Fibroblast of peridontal ligament (primary cell): Measurements from ENCODE around the gene TANGO2.

Experiments used
- DNase-seq: peaks from one replicate; pipeline ENCODE4 v3.0.0-alpha.2; 2010; ENCODE audit errors: extremely low read depth

Gene TANGO2

GRCh38 chr22:20020533-20021195 lies at the start of gene TANGO2:
Gene TANGO2 (plus strand): TSS chr22:20021110. CDS start chr22:20036799, 15,689 bp downstream.
- peak; percentile 76 for DNase-seq

DNA sequence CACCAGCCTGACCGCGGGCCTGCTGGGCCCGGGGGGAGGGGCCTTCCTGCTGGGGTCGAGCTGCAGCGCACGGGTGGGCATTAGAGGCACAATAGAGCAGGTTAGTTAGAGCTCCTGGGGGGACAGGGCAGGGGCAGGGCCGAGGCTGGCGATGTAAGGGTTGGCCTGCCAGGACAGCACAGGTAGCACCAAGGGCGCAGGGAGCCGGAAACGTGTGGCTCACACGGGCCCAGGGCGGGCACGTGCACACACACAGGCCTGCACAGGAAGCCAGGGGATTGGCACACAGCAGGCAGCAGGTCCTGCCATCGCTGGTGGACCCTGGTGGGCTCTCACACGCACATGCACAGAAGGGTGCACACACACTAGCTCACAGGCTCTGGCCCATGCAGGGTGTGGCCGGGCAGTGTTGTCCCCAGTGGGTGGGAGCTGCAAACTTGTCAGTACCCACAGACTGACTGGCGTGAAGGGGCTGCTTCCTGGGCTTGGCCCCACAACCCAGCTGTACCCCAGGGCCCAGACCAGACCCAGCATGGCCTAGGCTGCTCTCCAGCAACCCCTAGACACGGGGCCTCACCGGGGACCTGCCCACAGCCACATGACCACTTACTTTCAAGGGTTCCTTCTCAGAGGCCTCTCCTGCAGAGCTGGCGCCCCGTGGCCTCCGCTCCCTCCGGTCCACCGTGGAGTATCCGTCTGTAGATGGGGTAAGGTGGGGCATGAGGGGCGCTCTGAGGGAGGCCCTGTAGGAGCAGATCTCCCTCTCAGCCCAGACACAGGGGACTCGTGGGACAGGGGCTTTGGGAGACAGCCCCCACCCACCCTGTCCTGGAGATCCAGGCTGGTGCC lies 49.4 kb upstream of the TANGO2 start:
- DNase-seq: no peak

DNA sequence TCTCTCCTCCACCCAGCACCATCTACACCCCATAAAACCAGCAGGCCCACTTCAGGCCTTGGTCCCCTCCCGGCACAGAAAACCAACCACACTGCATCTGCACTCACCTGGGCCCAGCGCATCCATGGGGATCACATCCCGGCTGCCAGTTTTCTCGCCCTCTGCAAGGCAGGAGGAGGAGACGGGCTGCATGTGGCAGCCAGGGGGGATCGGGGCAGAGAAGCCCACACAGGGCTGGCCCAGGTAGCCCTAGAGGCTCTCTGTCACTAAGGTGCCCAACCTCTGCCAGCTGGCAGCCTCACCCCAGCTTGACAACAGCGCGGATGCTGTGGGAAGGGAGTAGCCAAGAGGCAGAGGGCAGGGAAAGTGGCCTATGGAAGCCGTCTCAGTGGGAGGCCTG lies 48.7 kb upstream of the TANGO2 start:
- no peak for DNase-seq

DNA sequence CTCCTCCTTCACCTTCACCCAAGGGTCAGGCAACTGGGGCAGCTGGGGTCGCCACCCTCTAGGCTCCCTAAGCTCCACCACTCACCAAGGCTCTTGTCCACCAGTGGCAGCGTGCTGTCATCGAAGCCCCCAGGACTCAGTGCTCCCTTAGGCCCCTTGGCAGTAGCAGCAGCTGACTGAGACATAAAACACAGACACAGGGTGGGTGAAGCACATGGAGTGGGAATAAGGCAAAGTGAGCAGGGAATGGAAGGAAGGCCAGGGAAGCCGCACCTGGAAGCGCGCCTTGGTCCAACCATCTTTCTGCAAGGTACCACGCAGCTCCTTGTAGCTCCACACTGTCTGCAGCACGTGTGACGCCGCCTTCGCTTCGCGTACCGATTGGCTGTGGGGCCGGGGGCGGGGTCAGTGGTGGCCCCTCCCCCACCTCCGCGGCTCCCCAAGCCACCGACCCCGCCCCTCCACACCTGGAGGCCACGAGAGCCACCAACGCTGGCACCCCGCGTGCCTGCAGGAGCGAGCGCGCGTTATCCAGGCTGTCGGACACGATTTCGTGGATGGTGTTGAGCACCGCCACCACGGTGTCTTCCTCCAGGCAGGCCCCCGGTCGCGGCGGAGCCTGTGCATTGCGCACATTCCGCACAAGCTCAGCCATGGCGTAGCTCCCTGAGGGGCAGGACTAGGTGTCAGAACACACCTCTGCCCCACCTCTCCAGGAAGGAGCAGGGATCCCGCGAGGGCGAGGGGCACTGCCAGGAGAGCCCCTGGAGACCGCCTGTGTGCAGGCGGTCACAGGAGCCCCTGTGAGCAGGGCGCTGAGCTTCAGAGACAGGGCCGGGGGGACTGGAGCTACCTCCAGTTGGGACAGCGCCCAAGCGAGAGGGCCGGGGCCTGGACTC lies 48.0 kb upstream of the TANGO2 start:
- no peak for DNase-seq

DNA sequence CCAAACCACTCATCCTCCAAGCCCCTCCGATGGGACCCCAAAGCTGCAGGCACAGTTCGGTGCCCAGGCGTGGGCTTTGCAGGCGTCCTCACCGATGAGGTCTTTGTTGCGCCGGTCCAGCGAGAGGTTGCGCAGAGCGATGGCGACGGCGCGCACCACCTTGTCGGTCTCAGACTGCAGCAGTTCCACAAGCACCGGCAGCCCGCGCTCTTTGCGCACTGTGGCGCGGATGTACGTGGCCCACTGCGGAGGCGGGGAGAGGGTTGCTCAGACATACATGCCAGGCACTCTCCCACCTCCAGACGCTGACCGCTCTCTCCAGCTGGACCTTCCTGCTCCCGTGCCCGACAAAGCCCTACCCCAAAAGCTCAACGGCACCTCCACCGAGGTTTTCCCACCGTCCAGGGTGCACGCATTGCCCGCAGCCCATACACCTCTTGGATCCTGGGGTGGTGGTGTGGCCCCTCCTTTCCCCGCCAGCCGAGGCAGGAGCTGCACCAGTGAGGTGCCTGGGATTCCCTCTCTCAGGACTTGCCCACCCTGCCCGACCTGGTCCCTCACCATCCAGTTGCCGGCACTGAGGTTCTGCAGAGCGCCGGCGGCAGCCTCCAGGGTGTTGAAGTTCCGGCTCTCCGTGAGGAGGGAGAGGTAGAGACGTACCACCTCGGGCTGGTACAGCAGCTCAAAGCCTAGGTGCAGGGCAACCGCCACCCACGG lies 47.2 kb upstream of the TANGO2 start:
- DNase-seq: no peak

GRCh38 chr22:19974268-19974861 lies 46.5 kb upstream of the TANGO2 start:
- DNase-seq: peak; percentile 32

GRCh38 chr22:19974935-19975706 lies 45.8 kb upstream of the TANGO2 start:
- no peak for DNase-seq

DNA sequence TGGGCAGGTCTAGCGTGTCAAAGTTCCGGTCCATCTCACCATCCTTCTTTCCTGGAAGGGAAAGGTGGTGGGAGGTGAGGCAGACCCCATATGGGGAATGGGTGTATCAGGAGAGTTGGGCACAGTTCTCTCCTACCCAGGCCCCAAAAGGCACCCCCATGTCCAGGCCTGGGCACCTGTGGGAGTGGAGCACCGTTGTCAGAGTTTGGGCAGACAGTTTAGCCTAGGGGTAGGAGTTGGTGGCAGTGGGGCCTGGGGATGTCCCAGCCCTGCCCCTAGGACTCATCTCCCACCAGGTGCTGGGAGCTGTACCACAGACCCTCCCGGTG lies 45.2 kb upstream of the TANGO2 start:
- no peak for DNase-seq

- DNase-seq: no peak
These were observed 44.2 kb upstream of the TANGO2 start for GRCh38 chr22:19976671-19977070.

GRCh38 chr22:19977296-19978243 lies 43.3 kb upstream of the TANGO2 start:
- no peak for DNase-seq

DNA sequence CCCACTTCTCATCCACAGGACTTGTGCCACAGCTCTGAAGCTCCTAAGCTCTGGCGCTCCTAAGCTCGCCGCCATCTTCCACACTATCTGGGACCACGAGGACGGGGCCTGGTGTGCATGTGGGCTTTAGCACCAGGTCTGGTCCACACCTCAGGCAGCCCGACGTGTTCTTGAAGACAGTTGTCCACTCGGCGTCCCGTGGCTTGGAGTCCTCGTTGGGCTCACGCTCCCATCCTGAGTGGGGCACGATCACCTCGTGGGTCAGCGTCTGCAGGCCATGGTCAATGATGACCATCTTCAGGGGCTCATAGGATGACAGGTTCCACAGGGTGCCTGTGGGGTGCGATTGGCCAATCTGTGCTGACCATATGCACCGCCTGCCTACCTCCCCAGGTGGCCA lies 42.2 kb upstream of the TANGO2 start:
- no peak for DNase-seq

GRCh38 chr22:19979712-19980493 lies 41.0 kb upstream of the TANGO2 start:
- no peak for DNase-seq

GRCh38 chr22:19980766-19981165 lies 40.1 kb upstream of the TANGO2 start:
- no peak for DNase-seq

DNA sequence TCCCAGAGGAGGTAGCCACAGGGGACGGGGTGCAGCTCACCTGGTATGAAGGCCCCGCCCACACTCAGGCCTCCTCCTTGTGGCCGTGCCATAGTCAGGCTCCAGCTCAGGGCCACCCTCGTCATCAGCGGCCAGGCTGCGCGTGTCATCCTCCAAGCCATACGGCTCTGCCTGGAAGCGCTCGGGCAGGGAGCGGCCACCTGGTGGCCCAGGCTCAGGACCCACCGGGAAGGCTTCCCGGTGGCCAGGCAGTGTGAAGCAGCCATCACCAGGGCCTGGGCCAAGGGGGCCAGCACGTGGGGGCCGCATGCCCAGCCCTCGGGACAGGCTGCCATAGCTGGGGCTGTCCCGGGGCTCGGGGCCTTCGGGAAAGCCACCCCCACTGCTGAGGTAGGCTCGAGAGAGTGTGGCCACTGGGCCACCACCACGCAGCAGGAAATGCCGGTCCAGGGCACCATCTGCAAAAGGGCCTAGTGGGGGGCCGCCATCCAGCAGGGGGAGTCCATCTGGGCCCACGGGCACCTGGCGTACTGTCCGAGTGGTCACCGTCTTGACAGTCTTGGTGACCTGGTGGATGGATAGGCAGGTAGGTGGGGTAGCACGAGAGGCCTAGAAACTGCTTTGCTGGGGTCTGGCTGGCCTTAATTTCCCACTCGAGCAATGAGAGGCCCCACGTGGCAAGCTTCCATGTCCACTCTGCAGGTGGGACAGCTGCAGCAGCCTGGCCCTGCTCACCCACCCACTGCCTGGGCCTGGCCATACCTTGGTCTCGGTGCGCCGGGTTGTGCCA lies 39.5 kb upstream of the TANGO2 start:
- no peak for DNase-seq

DNA sequence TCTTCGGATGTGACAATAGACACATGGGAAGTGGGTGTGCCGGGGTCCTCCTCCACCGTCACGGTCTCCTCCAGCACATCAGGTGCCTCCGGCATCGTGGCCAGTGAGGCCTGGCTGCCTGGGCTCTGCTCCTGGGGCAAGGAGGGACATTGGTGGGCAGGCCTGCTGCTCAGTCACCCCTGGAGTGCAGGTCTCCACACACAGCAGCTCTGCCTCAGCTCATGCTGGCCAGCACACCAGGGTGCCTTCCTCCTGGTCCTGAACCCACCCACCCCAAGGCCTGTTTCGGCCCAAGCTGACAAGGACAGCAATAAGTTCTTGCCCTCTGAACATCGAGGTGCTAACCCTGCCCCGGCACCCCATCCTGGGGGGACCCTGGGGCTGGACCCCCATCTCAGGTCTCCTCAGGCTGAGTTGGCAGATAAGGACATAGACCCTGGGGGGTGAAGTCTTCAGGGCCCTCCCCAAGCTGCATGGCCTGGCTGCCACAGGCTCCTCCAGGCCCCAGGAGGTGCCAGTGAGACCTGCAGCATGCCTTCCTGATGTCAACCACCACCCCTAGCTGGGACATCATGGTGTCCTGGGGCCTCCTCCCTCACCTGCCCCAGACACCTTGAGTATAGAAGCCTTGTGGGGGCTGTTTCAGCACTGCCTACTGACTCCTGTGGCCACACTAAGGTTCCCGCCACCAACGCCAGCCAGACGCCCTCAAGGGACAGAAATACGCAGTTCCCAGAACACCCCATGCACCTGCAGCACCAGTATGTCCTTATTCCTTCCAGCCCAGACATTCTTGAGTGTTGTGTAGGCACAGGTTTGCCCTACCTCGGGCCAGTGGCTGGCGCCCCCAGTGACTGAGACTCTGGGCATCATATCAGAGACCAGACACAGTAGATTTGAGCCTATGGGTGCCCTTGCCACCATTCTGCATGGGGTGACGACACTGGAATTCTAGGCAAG lies 38.7 kb upstream of the TANGO2 start:
- no peak for DNase-seq

GRCh38 chr22:19982991-19983578 lies 37.8 kb upstream of the TANGO2 start:
- no peak for DNase-seq
